GM12892 (cell line): ENCODE measurements around the gene UGT2A1.

ENCODE experiments used
- DNase-seq: peaks from one replicate; pipeline ENCODE4 v3.0.0; 2011; ENCODE audit not compliant: insufficient read length
- FAIRE-seq: peaks from 2 replicates; lab custom pipeline; 2011; peaks lifted over from hg19 to GRCh38; lab: Jason Lieb, UNC
- POLR2A ChIP-seq: IDR thresholded peaks from 2 replicates; pipeline ENCODE4 v1.6.1; 2011; ENCODE audit warnings: low read depth, low read length, control low read depth
- POLR2AphosphoS5 ChIP-seq: IDR thresholded peaks from 2 replicates; pipeline ENCODE4 v1.6.1; 2011; ENCODE audit warnings: low read depth, low read length, control low read depth
- TAF1 ChIP-seq: IDR thresholded peaks from 2 replicates; pipeline ENCODE4 v1.6.1; 2011; ENCODE audit warnings: low read depth, mild to moderate bottlenecking, control low read depth, low read length, borderline replicate concordance

UGT2A1 gene

DNA sequence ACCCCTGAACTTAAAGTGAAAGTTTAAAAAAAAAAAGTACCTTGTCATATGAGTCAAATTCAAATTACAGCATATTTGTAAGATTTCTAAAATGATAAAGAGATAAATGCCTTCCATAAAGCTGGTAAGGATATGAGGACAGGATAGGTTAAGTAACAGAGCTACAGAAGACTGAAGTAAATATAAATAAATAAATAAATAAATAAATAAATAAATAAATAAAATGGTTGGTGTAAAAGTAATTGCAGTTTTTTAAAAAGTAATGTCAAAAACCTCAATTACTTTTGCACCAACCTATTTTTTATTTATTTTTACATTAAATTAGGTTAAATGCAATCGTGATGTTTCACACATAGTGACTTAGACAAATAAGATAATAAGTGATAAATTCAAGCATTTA, 75.8 kb downstream of the UGT2A1 start:
- DNase-seq (no peak), FAIRE-seq (no peak)
- TF ChIP-seq TAF1 (no peak), POLR2A (no peak), POLR2AphosphoS5 (no peak)

DNA sequence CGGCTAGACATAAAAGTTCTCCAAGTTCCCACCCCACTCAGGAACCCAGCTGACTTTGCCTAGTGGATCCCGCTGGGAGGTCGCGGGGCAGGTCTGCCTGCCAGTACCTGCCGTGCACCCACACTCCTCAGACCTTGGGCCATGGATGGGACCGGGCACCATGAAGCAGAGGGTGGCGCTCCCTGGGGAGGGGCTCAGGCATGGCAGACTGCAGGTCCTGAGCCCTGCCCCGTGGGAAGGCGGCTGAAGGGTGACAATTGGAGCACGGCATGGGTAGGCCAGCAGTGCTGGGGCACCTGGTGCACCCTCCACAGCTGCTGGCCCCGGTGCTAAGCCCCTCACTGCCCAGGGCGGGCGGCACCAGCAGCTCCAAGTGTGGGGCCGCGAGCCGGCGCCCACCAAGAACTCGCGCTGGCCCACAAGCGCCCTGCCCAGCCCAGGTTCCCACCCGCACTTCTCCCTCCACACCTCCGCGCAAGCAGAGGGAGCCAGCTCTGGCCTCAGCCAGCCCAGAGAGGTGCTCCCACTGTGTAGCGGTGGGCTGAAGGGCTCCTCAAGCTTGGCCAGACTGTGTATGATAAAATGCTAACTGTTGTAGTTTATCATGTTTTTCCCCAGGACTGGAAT, 76.7 kb downstream of the UGT2A1 start:
- TF ChIP-seq POLR2A (no peak), TAF1 (no peak), POLR2AphosphoS5 (no peak)
- DNase-seq (no peak), FAIRE-seq (no peak)

- TF ChIP-seq POLR2AphosphoS5 (no peak), POLR2A (no peak), TAF1 (no peak)
- no peak for DNase-seq
- no peak for FAIRE-seq
Measured at GRCh38 chr4:69568787-69569186, 84.3 kb downstream of the UGT2A1 start.

DNA sequence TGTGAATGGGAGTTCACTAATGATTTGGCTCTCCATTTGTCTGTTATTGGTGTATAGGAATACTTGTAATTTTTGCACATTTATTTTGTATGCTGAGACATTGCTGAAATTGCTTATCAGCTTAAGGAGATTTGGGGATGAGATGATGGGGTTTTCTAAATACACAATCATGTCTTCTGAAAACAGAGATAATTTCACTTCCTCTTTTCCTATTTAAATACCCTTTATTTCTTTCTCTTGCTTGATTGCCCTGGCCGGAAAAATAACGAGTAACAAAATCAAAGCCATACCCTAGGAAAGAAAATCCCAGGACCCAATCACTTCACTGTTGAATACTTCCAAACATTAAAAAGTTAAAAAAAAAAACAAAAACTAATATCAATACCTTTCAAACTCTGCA, 89.6 kb downstream of the UGT2A1 start:
- DNase-seq (no peak), FAIRE-seq (no peak)
- TF ChIP-seq POLR2A (no peak), POLR2AphosphoS5 (no peak), TAF1 (no peak)

GRCh38 chr4:69549651-69550050, 103.4 kb downstream of the UGT2A1 start:
- DNase-seq: no peak
- TF ChIP-seq POLR2A (no peak), TAF1 (no peak), POLR2AphosphoS5 (no peak)
- FAIRE-seq: no peak

DNA sequence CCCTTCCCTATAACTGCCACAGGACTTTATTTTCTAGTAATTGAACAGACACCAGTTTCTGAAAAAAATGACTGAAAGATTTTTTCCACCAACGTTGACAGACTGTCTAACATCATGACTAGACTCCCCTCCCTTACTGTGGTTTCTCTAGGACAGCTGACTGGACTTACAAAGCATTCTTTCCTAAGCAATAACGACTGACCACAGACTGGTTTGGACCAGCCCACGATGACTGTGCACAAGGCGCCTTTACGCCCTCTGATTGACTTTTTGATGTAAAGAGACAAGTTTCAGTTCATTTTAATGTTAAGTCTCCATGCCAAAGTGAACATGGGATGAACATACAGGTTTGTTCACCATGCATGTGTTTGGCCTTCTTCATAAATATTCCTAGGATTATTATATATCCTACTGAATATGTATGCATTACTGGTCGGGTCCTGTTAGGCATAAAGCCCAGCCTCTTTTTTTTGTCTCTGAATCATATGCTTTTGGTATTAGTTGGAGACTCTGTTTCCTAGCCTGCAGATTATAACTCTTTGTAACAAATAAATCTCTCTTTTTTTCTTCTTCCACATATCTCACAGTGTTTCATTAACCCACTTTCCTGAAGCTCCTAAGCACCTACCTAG, 106.8 kb downstream of the UGT2A1 start:
- FAIRE-seq (no peak), DNase-seq (no peak)
- TF ChIP-seq TAF1: no peak
- no peak for TF ChIP-seq POLR2A
- no peak for TF ChIP-seq POLR2AphosphoS5
